HT1080 (cell line): ENCODE results near the gene RACGAP1. TPM values are rescaled to one million over a fixed set of nuclear protein-coding genes. Genes with fewer than 3 reads are reported as not detected.

Experiments
- DNase-seq: peaks from one replicate; pipeline ENCODE4 v3.0.0-alpha.2; 2015; ENCODE audit warnings: low read depth
- total RNA-seq: library from RNA; depleted of rRNA; stranded (reverse); fragments of >200 nt; shearing (Covaris generic); gene quantifications from 2 replicates; pipeline ENCODE4 v1.2.3, GENCODE V29; 2014; rRNA removed

Gene RACGAP1
- total RNA-seq, 1 experiment from 2014 or later = 155 TPM

GRCh38 chr12:49944046-49944445 is 81.2 kb downstream of the RACGAP1 start:
- no peak for DNase-seq

GRCh38 chr12:49943625-49943960 is 81.7 kb downstream of the RACGAP1 start:
- DNase-seq = no peak

GRCh38 chr12:49942921-49943624 is 82.2 kb downstream of the RACGAP1 start:
- DNase-seq = no peak

GRCh38 chr12:49942512-49942893 is 82.8 kb downstream of the RACGAP1 start:
- DNase-seq = no peak

- DNase-seq = no peak
These were observed 83.5 kb downstream of the RACGAP1 start for GRCh38 chr12:49941556-49942511.

- DNase-seq = no peak
These were observed 85.6 kb downstream of the RACGAP1 start for GRCh38 chr12:49939707-49940106.

GRCh38 chr12:49939307-49939706 is 86.0 kb downstream of the RACGAP1 start:
- no peak for DNase-seq

Other genes with a start within 250 kb of the RACGAP1 start
- 19.6 and 22.2 TPM in 2 replicates for gene NCKAP5L, start 197.1 kb downstream of the RACGAP1 start, total RNA-seq
- 2.4 and 3.3 TPM in 2 replicates for gene BCDIN3D, start 182.4 kb downstream of the RACGAP1 start, total RNA-seq
- gene FAIM2, start 121.6 kb downstream of the RACGAP1 start, total RNA-seq = not detected in 2 replicates
- gene AQP2, start 74.8 kb downstream of the RACGAP1 start, total RNA-seq = not detected in 2 replicates
- gene AQP5, start 63.6 kb downstream of the RACGAP1 start, total RNA-seq = not detected in 2 replicates
- not detected in 2 replicates for gene AQP6, start 52.5 kb downstream of the RACGAP1 start, total RNA-seq
- gene ASIC1, start 32.1 kb upstream of the RACGAP1 start, total RNA-seq = 6.0 and 9.5 TPM in 2 replicates
- 121 and 161 TPM in 2 replicates for gene SMARCD1, start 59.8 kb upstream of the RACGAP1 start, total RNA-seq
- gene GPD1, start 78.5 kb upstream of the RACGAP1 start, total RNA-seq = 0.27 and 0.31 TPM in 2 replicates
- 58.9 and 119 TPM in 2 replicates for gene COX14, start 86.7 kb upstream of the RACGAP1 start, total RNA-seq
- 15.5 and 21.6 TPM in 2 replicates for gene CERS5, start 141.9 kb upstream of the RACGAP1 start, total RNA-seq